ENCODE results near the gene GSG1L2. TPM values are rescaled to one million over a fixed set of nuclear protein-coding genes. Genes with fewer than 3 reads are reported as not detected.

Gene GSG1L2
- total and polyA plus RNA-seq, 4 experiments from 2014 or later: not detected

- Mint-ChIP-seq H3K27me3 (peaks cover 16% of the 10 kb centered on the region in 2 donors), H3K27ac (no peak overlapping the region), H3K4me1 (no peaks in the 10 kb centered on the region), H3K9me3 (peaks cover 0 to 3% (median 0%) of the 10 kb centered on the region in 8 donors), H3K4me3 (no peak overlapping the region), H3K36me3 (no peaks in the 10 kb centered on the region)
- no peaks in the 10 kb centered on the region for H3K27me3 ChIP-seq (ENCODE audit: insufficient read depth, low read length)
- H3K9me3 ChIP-seq (ENCODE audit: control insufficient read depth in 1 of 2, low read length in 2 of 2): no peaks in the 10 kb centered on the region
- POLR2A ChIA-PET (ENCODE audit: partially characterized antibody): no interaction called here
- intact Hi-C loops (cut with micrococcal nuclease): no loop called here
- no peaks in the 10 kb centered on the region for H3K4me1 ChIP-seq (ENCODE audit: insufficient read depth, low read length)
- H3K27ac ChIP-seq (ENCODE audit: low read depth, low read length): no peak overlapping the region
- no peak for DNase-seq
- H3K4me3 ChIP-seq (ENCODE audit: low read length in 2 of 2): no peak overlapping the region
- CTCF ChIA-PET (ENCODE audit: partially characterized antibody): no interaction called here
- no peaks in the 10 kb centered on the region for H3K36me3 ChIP-seq (ENCODE audit: insufficient read depth, low read length)
Observed at GRCh38 chr17:9824094-9824493, 2.2 kb upstream of the GSG1L2 start.

GRCh38 chr17:9820448-9820847 lies 1.4 kb downstream of the GSG1L2 start:
- no peaks in the 10 kb centered on the region for H3K36me3 Mint-ChIP-seq
- H3K9me3 Mint-ChIP-seq: peaks cover 0 to 8% (median 0%) of the 10 kb centered on the region in 8 donors
- ChIA-PET POLR2A (ENCODE audit: partially characterized antibody) (no interaction called here), CTCF (ENCODE audit: partially characterized antibody) (no interaction called here)
- intact Hi-C loops (cut with micrococcal nuclease): no loop called here
- peaks cover 9 to 12% of the 10 kb centered on the region in 2 donors for H3K27me3 Mint-ChIP-seq
- H3K27ac Mint-ChIP-seq: no peak overlapping the region
- no peak overlapping the region for H3K4me3 Mint-ChIP-seq
- no peak overlapping the region for H3K4me3 ChIP-seq (ENCODE audit: low read length in 2 of 2)
- H3K27ac ChIP-seq (ENCODE audit: low read depth, low read length): no peak overlapping the region
- H3K4me1 Mint-ChIP-seq: no peaks in the 10 kb centered on the region
- no peaks in the 10 kb centered on the region for H3K27me3 ChIP-seq (ENCODE audit: insufficient read depth, low read length)
- no peaks in the 10 kb centered on the region for H3K9me3 ChIP-seq (ENCODE audit: control insufficient read depth in 1 of 2, low read length in 2 of 2)
- no peaks in the 10 kb centered on the region for H3K36me3 ChIP-seq (ENCODE audit: insufficient read depth, low read length)
- DNase-seq: no peak
- H3K4me1 ChIP-seq (ENCODE audit: insufficient read depth, low read length): no peaks in the 10 kb centered on the region

GRCh38 chr17:9818760-9819159 lies 3.1 kb downstream of the GSG1L2 start:
- H3K4me3 Mint-ChIP-seq: no peak overlapping the region
- H3K4me1 ChIP-seq (ENCODE audit: insufficient read depth, low read length): no peaks in the 10 kb centered on the region

GRCh38 chr17:9817086-9817485 lies 4.8 kb downstream of the GSG1L2 start:
- CTCF ChIA-PET (ENCODE audit: partially characterized antibody): no interaction called here
- Mint-ChIP-seq H3K27ac (no peak overlapping the region), H3K9me3 (peaks cover 0 to 6% (median under 1%) of the 10 kb centered on the region in 8 donors), H3K27me3 (peaks cover 4 to 5% of the 10 kb centered on the region in 2 donors), H3K4me1 (no peaks in the 10 kb centered on the region), H3K4me3 (no peak overlapping the region), H3K36me3 (no peaks in the 10 kb centered on the region)
- DNase-seq: no peak
- Histone ChIP-seq H3K4me1 (ENCODE audit: insufficient read depth, low read length) (no peaks in the 10 kb centered on the region), H3K4me3 (ENCODE audit: low read length in 2 of 2) (no peak overlapping the region), H3K9me3 (ENCODE audit: control insufficient read depth in 1 of 2, low read length in 2 of 2) (no peaks in the 10 kb centered on the region), H3K36me3 (ENCODE audit: insufficient read depth, low read length) (no peaks in the 10 kb centered on the region), H3K27ac (ENCODE audit: low read depth, low read length) (no peak overlapping the region), H3K27me3 (ENCODE audit: insufficient read depth, low read length) (no peaks in the 10 kb centered on the region)
- POLR2A ChIA-PET (ENCODE audit: partially characterized antibody): no interaction called here
- intact Hi-C loops (cut with micrococcal nuclease): no loop called here

More at GRCh38 chr17:9818760-9819159, 3.1 kb downstream of the GSG1L2 start:
- no peaks in the 10 kb centered on the region for H3K4me1 Mint-ChIP-seq
- Histone ChIP-seq H3K27ac (ENCODE audit: low read depth, low read length) (no peak overlapping the region), H3K4me3 (ENCODE audit: low read length in 2 of 2) (no peak overlapping the region), H3K27me3 (ENCODE audit: insufficient read depth, low read length) (no peaks in the 10 kb centered on the region), H3K9me3 (ENCODE audit: control insufficient read depth in 1 of 2, low read length in 2 of 2) (no peaks in the 10 kb centered on the region), H3K36me3 (ENCODE audit: insufficient read depth, low read length) (no peaks in the 10 kb centered on the region)
- ChIA-PET POLR2A (ENCODE audit: partially characterized antibody) (no interaction called here), CTCF (ENCODE audit: partially characterized antibody) (no interaction called here)
- H3K27ac Mint-ChIP-seq: no peak overlapping the region
- intact Hi-C loops (cut with micrococcal nuclease): no loop called here
- H3K36me3 Mint-ChIP-seq: no peaks in the 10 kb centered on the region
- peaks cover 7 to 10% of the 10 kb centered on the region in 2 donors for H3K27me3 Mint-ChIP-seq
- H3K9me3 Mint-ChIP-seq: peaks cover 0 to 8% (median 0%) of the 10 kb centered on the region in 8 donors
- DNase-seq: no peak

GRCh38 chr17:9816472-9816871 lies 5.4 kb downstream of the GSG1L2 start:
- peaks cover 4 to 5% of the 10 kb centered on the region in 2 donors for H3K27me3 Mint-ChIP-seq
- Histone ChIP-seq H3K27me3 (ENCODE audit: insufficient read depth, low read length) (no peaks in the 10 kb centered on the region), H3K27ac (ENCODE audit: low read depth, low read length) (no peak overlapping the region), H3K9me3 (ENCODE audit: control insufficient read depth in 1 of 2, low read length in 2 of 2) (no peaks in the 10 kb centered on the region), H3K4me3 (ENCODE audit: low read length in 2 of 2) (no peak overlapping the region), H3K4me1 (ENCODE audit: insufficient read depth, low read length) (no peaks in the 10 kb centered on the region), H3K36me3 (ENCODE audit: insufficient read depth, low read length) (no peaks in the 10 kb centered on the region)
- H3K4me3 Mint-ChIP-seq: no peak overlapping the region
- H3K27ac Mint-ChIP-seq: no peak overlapping the region
- no peak for DNase-seq
- intact Hi-C loops (cut with micrococcal nuclease): no loop called here
- no peaks in the 10 kb centered on the region for H3K36me3 Mint-ChIP-seq
- H3K9me3 Mint-ChIP-seq: peaks cover 0 to 6% (median under 1%) of the 10 kb centered on the region in 8 donors
- POLR2A ChIA-PET (ENCODE audit: partially characterized antibody): no interaction called here
- CTCF ChIA-PET (ENCODE audit: partially characterized antibody): no interaction called here
- no peaks in the 10 kb centered on the region for H3K4me1 Mint-ChIP-seq

GRCh38 chr17:9814337-9814945 lies 7.4 kb downstream of the GSG1L2 start:
- Mint-ChIP-seq H3K36me3 (no peaks in the 10 kb centered on the region), H3K27ac (no peak overlapping the region), H3K4me1 (no peaks in the 10 kb centered on the region), H3K9me3 (peaks cover 0 to 6% (median 1%) of the 10 kb centered on the region in 8 donors), H3K27me3 (peaks cover 0 to 7% of the 10 kb centered on the region in 2 donors), H3K4me3 (no peak overlapping the region)
- Histone ChIP-seq H3K4me3 (ENCODE audit: low read length in 2 of 2) (no peak overlapping the region), H3K4me1 (ENCODE audit: insufficient read depth, low read length) (no peaks in the 10 kb centered on the region), H3K9me3 (ENCODE audit: control insufficient read depth in 1 of 2, low read length in 2 of 2) (no peaks in the 10 kb centered on the region), H3K36me3 (ENCODE audit: insufficient read depth, low read length) (no peaks in the 10 kb centered on the region), H3K27ac (ENCODE audit: low read depth, low read length) (no peak overlapping the region), H3K27me3 (ENCODE audit: insufficient read depth, low read length) (no peaks in the 10 kb centered on the region)
- intact Hi-C loops (cut with micrococcal nuclease): no loop called here
- no peak for DNase-seq
- CTCF ChIA-PET (ENCODE audit: partially characterized antibody): no interaction called here
- POLR2A ChIA-PET (ENCODE audit: partially characterized antibody): no interaction called here

- intact Hi-C loops (cut with micrococcal nuclease): no loop called here
- Mint-ChIP-seq H3K4me1 (no peaks in the 10 kb centered on the region), H3K27me3 (peaks cover 0 to 5% of the 10 kb centered on the region in 2 donors), H3K36me3 (no peaks in the 10 kb centered on the region), H3K27ac (no peak overlapping the region), H3K9me3 (peaks cover 0 to 6% (median 2%) of the 10 kb centered on the region in 8 donors), H3K4me3 (no peak overlapping the region)
- H3K9me3 ChIP-seq (ENCODE audit: control insufficient read depth in 1 of 2, low read length in 2 of 2): no peaks in the 10 kb centered on the region
- H3K27ac ChIP-seq (ENCODE audit: low read depth, low read length): no peak overlapping the region
- POLR2A ChIA-PET (ENCODE audit: partially characterized antibody): no interaction called here
- no peak for DNase-seq
- no peaks in the 10 kb centered on the region for H3K4me1 ChIP-seq (ENCODE audit: insufficient read depth, low read length)
- CTCF ChIA-PET (ENCODE audit: partially characterized antibody): no interaction called here
- H3K4me3 ChIP-seq (ENCODE audit: low read length in 2 of 2): no peak overlapping the region
- no peaks in the 10 kb centered on the region for H3K27me3 ChIP-seq (ENCODE audit: insufficient read depth, low read length)
- H3K36me3 ChIP-seq (ENCODE audit: insufficient read depth, low read length): no peaks in the 10 kb centered on the region
Observed at GRCh38 chr17:9813166-9813565, 8.7 kb downstream of the GSG1L2 start.

GRCh38 chr17:9811537-9811936 lies 10.3 kb downstream of the GSG1L2 start:
- Histone ChIP-seq H3K4me1 (ENCODE audit: insufficient read depth, low read length) (no peaks in the 10 kb centered on the region), H3K9me3 (ENCODE audit: control insufficient read depth in 1 of 2, low read length in 2 of 2) (no peaks in the 10 kb centered on the region), H3K36me3 (ENCODE audit: insufficient read depth, low read length) (no peaks in the 10 kb centered on the region), H3K27ac (ENCODE audit: low read depth, low read length) (no peak overlapping the region), H3K27me3 (ENCODE audit: insufficient read depth, low read length) (no peaks in the 10 kb centered on the region), H3K4me3 (ENCODE audit: low read length in 2 of 2) (no peak overlapping the region)
- peaks cover 0 to 5% of the 10 kb centered on the region in 2 donors for H3K27me3 Mint-ChIP-seq
- no peak for DNase-seq
- intact Hi-C loops (cut with micrococcal nuclease): no loop called here
- H3K27ac Mint-ChIP-seq: no peak overlapping the region
- H3K9me3 Mint-ChIP-seq: peaks cover 0 to 5% (median 2%) of the 10 kb centered on the region in 8 donors
- no peaks in the 10 kb centered on the region for H3K36me3 Mint-ChIP-seq
- ChIA-PET CTCF (ENCODE audit: partially characterized antibody) (no interaction called here), POLR2A (ENCODE audit: partially characterized antibody) (no interaction called here)
- H3K4me1 Mint-ChIP-seq: no peaks in the 10 kb centered on the region
- no peak overlapping the region for H3K4me3 Mint-ChIP-seq
